Caki2 (cell line): Measurements from ENCODE around the gene ZNRF1. TPM values are rescaled to one million over a fixed set of nuclear protein-coding genes. Genes with fewer than 3 reads are reported as not detected.
"Not testable (repeated sequence)": the region's sequence is repeated elsewhere in the genome, so short reads cannot be mapped to it uniquely, and the experiment has no call there.

Source experiments
- DNase-seq: peaks from one replicate; pipeline ENCODE4 v3.0.0-alpha.2; 2015; ENCODE audit warnings: low read depth
- in situ Hi-C: cut with HindIII; loops from 2 replicates; pipeline ENCODE4 v1.10.0; 2016; ENCODE audit warnings: low sequenced_read_pairs, low pct_unique_long_range_greater_than_20kb, mixed read lengths
- total RNA-seq: library from RNA; depleted of rRNA; stranded (reverse); fragments of >200 nt; shearing (Covaris generic); gene quantifications from 2 replicates; pipeline ENCODE4 v1.2.3, GENCODE V29; 2014; ENCODE audit warnings: low replicate concordance; rRNA removed

ZNRF1 gene
- 66.7 and 104 TPM in 2 replicates for total RNA-seq

DNA sequence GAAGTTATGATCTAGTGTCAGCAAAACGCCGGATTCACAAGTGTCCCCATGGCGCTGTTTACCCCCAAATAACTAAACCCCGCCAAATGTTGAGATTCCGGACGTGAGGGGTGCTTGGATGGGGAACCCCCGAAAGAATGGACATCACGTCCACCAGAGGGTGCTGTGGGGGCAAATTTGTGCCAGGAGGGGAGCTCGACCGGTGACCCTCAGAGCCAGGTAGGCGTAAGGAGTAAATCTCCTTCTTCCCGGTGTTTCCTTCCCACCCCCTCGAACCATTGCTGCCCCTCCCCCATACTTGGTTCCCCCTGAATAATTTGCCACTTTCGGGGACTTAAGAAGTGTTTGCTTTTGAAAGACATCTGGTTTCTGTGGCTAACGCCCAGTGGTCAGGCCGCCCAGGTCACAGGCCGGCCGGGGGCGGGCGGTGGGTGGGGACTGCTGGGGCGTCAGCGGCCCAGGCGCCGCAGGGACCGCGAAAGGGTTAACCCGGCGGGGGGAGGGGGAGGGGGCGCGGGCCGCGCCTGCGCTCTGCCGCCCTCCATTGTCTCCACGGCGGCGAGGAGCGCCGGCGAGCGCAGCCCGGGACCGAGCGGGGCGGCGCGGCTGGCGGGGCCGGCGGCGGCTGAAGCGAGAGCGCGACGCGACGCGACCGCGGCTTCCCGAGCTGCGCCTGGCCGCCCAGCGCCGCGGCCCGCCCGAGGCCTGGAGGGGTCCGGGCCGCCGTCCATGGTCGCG lies at the start of gene ZNRF1:
ZNRF1 (plus strand) TSS at position 544 of the 738 bp plus-strand sequence. CDS start 648 bp downstream, outside the sequence.
- peak; percentile 78 for DNase-seq
- in situ Hi-C loops, result no loop called here

DNA sequence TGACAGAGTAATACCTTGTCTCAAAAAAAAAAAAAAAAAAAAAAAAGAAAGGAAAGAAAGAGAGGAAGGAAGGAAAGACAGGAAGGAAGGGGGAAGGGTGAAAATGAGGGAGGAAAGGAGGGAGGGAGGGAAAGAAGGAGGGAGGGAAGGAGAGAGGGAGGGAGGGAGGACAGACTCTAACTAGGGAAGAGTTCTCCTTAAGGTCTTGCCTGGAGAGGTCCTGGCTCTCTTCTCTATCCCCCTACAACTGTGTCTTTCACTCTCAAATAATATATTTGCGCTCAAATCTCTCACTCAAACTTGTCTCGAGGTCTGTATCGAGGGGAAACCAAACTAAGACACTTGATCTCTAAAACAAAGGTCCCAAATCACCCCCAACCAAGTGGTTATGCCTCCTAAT lies 49.5 kb upstream of the ZNRF1 start:
- no peak for DNase-seq
- in situ Hi-C loops, result no loop called here

DNA sequence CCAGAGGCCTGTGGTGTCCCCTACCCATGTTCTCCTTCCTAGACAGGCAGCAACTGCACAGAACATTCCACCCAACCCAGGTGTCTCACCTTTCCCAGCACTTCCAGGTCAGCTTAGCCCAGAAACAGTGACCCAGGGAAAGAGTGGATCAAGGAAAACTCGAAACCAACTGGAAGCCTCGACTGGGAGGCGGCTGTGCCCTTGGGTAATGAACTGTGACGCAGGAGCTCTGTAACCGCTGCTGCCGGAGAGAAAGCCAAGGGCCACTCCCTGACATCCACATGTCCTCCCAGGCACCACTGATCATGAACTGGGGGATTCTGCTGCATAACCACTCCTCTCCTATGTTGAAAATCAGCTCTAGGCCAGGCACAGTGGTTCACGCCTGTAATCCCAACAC lies 48.3 kb upstream of the ZNRF1 start:
- peak; percentile 73 for DNase-seq
- in situ Hi-C loops, result no loop called here

DNA sequence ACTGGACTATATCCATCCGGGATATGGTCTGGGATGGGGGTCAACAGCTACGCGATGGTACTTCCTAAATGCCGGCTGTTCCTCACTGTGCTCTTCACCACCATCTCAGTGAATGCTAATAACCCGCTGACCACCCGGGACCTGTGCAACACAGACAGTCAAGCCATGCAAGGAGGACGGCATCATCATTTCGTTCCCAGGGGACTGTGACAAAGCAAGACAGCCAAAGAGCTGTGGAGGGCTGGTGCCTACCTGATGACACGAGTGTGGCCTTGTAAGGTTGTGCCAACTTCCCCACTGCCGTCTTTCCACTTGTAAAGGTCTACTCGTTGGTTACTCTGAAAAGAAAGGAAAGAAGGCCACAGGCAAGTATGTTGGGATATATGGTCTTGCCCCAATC lies 47.6 kb upstream of the ZNRF1 start:
- in situ Hi-C loops, result no loop called here
- DNase-seq, result no peak

DNA sequence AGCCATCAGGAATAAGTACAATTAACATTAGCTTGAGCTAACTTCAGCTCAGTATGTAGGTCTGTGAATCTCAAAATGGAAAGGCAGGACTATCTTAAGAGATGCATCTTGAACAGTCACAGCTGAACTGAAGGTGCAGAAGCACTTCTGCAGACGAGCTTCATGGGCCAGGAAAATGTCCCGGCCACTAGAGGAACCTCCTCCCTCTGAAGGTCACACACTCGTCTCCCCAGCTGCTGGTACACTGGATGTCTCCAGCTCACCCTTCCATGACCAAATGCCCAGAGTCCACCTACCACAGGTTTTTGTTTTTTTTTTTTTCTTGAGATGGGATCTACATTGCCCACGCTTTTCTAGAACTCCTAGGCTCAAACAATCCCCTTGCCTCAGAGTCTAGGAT lies 47.1 kb upstream of the ZNRF1 start:
- peak; percentile 57 for DNase-seq
- in situ Hi-C loops, result no loop called here

DNA sequence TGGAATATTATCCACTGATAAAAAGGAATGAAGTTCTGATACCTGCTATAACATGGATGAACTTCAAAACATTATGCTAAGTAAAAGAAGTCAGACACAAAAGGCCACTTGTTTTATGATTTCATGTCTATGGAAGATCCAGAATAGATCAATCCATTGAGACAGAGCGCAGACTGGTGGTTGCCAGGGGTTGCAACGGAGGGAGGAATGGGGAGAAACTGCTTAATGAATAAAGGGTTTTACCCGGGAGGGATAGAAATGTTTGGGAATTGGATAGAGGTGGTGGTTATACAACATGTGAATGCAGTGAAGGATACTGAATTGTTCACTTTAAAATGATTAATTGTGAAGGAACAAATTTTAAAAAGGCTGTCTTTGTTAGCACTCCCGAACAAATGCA lies 44.1 kb upstream of the ZNRF1 start:
- in situ Hi-C loops, result no loop called here
- no peak for DNase-seq

DNA sequence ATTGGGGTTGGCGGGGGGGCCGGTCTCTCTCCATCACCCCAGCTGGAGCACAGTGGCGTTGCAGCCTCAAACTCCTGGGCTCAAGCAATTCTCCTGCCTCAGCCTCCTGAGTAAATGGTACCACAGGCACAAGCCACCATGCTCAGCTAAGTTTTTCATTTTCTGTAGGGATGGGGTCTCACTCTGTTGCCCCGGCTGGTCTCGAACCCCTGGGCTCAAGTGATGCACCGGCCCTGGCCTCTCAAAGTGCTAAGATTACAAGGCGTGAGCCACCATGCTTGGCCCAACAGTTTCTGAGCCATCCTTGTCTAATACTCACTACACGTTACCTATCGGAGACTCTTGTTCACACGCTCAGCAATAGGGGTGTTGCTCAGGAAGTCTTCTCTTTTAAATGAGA lies 25.5 kb upstream of the ZNRF1 start:
- no peak for DNase-seq
- in situ Hi-C loops, result no loop called here

DNA sequence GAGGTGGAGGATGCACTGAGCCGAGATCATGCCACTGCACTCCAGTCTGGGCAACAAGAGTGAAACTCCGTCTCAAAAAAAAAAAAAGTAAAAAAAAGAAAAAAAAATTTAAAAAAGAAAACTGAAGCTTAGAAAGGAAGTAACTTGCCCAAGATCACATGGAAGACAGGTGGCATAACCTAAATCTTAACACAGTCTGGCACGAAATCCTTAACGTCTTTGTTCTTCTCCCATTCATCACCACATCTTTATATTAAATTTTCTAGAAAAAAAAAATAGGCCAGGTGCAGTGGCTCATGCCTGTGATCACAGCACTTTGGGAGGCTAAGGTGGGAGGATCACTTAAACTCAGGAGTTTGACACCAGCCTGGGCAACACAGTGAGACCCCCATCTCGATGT lies 23.2 kb upstream of the ZNRF1 start:
- no peak for DNase-seq
- in situ Hi-C loops, result no loop called here

DNA sequence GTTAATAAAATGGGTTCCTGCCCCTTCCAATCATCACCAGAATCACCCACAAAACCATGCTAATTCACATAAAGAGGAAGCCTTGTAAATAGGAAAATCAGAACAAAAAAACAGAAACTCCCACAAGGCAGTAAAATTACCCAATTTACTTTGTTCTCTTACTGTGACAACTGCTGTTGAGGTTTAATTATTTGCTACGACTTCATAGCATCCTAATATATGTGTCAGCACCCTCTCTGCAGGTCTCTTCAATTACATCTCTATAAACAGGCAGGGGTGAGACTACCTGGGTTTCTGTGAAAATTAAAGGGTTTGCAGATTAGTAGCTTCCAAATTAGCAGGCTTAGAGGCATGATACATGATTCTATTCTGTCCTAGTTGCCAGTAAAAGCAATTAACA lies 16.6 kb upstream of the ZNRF1 start:
- no peak for DNase-seq
- in situ Hi-C loops, result no loop called here

DNA sequence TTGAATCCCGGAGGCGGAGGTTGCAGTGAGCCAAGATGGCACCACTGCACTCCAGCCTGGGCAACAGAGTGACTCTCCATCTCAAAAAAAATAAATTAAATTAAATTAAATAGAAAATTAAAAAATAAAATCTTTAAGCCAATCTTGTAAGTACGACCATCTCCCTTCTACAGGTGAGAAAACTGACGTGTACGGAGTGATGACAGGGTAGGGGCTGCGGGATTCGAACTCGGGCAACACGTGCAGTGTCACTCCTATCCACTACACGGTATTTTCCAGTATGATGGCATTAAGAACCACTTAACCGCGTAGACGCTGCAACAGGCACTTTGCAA lies 14.7 kb upstream of the ZNRF1 start:
- in situ Hi-C loops, result no loop called here
- DNase-seq, result no peak

DNA sequence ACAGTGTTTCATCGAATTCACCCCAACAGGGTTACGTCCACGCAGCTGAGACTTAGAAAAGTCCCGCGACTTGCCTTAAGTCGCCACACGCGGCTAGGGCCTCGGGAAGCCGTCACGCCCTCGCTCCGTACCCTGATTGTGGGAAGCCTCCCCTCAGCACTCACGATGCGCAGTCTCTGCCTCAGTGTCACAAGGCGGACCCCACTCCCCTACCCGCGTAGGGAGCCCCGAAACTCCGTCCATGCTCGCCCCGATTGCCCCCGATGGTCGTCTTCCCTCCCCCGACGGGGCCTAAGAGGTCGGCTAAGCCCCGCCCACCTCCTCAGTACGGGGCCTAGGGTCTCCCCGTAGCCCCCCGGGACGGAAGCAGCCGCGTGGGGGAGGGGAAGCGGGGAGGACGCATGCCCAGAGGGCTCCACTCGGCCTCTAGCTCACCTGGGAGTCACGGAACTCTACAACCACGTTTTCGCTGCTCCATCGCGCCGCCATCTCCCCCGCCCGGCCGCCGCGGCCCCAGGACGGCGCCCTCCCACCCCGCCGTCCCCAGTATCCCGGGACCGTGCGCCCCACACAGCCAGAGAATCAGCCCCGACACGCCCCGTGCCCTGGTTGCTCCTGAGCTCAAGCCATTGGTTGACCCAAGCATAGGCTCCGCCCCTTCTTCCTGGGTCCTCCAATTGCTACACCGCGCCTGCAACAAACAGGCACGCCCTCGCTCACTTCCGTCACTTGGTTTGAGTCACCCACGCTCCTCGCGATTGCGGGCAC lies 14.1 kb upstream of the ZNRF1 start, which contains the start of gene WDR59:
WDR59 (minus strand) TSS at position 595 of the 768 bp plus-strand sequence; CDS start at position 489, 106 bp downstream.
- in situ Hi-C loops, result no loop called here
- peak; percentile 98 for DNase-seq

DNA sequence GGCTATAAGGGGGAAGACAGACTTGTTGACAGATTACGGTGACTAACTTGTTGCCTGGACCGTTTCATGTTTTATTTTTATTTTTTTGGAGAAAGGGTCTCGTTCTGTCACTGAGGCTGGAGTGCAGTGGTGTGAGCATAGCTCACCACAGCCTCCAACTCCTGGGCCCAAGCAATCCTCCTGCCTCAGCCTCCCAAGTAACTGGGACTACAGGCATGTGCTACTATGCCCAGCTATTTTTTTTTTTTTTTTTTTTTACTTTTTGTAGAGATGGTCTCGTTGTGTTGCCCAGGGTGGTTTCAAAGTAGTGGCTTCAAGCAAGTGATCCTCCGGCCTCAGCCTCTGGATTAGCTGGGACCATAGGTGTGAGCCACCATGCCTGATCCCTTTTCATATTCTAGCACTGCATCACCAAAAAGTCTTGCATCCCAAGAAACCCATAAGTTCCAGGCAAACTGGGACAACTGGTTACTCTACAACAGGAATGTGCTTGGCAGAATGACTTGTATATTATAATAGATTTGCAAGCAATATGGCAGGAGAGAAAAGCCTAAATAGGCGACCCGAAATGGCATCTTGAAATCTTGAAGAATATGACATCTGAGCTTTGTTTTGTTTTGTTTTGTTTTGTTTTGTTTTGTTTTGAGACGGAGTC lies 11.7 kb upstream of the ZNRF1 start:
- DNase-seq, result no peak
- in situ Hi-C loops, result no loop called here

DNA sequence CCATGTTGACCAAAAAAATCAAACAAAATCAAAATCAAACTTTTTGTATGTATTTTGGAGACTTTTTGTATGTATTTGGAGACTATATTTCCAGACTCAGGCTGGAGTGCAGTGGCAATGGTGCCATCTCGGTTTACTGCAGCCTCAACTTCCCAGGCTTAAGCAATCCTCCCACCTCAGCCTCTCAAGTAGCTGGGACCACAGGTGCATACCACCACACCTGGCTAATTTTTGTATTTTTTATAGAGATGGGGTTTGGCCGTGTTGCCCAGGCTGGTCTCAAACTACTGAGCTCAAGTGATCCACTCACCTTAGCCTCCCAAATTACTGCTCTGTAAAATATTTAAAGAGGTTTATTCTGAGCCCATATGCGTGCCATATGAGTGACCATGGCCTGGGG lies 9.0 kb upstream of the ZNRF1 start:
- in situ Hi-C loops, DNase-seq: not testable (repeated sequence)

DNA sequence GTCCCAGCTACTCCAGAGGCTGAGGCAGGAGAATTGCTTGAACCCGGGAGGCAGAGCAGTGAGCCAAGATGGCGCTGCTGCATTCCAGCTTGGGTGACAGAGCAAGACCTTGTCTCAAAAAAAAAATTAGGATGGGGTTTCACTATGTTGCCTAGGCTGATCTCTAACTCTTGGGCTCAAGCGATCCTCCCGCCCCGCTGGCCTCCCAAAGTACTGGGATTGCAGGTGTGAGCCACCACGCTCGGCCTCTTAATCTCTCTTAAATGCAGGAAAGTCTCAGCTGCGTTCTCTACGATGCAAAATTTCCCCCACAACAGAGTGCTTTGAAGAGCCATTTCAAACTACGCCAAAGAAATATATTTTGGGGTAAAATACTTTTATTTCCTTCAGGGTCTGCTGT lies 8.0 kb upstream of the ZNRF1 start:
- in situ Hi-C loops, result no loop called here
- no peak for DNase-seq

DNA sequence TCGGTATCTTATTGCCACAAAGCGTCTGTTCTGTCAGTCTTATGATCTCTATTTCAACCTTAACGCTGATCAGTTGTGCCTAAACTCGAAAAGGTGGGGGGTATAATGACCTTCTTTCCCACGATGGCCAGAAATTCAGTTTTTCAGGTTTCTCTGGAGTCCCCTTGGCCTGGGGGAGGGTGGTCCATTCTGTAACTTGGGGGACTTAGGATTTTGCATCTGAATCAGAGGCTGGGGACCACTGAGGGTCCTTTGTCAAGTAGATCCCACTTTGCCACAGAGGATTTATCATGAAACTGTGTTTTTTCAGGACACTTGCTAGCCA lies 7.6 kb upstream of the ZNRF1 start:
- in situ Hi-C loops, result no loop called here
- no peak for DNase-seq

DNA sequence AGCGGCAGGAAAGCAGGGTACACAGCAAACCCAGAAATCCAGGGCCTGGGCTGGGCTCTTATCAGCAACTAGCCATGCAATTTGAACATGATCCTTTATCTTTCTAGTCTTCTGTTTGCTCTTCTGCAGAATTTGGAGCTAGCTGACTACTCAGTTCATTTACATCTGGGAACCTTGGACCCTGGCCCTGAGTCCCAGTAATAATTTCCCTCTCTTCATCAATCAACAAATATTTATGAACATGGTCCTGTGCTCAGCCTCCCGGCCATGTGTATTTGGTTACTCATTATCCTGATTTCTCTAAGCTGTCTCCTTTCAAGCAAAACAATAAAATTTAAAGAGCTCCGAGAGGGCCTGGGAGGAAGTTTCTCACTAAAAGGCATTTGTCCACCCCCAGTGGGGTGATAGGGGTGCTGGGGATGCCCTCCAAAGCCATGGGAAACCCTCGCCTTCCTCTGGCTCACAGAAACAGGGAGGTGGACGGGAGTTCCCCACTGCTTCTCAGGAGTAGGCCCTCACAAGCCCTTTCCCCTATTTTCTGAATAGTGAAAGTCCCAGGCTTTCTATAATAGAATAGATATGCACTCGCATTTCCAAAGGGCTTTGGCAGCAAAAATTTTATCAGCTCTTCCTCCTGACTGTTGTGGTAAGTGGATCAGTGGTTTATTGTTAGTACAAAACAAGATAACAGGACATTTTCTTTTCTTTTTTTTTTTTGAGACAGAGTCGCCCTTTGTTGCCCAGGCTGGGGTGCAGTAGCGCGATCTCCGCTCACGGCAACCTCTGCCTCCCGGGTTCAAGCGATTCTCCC lies 7.0 kb upstream of the ZNRF1 start:
- peak; percentile 28 for DNase-seq
- in situ Hi-C loops, result no loop called here

DNA sequence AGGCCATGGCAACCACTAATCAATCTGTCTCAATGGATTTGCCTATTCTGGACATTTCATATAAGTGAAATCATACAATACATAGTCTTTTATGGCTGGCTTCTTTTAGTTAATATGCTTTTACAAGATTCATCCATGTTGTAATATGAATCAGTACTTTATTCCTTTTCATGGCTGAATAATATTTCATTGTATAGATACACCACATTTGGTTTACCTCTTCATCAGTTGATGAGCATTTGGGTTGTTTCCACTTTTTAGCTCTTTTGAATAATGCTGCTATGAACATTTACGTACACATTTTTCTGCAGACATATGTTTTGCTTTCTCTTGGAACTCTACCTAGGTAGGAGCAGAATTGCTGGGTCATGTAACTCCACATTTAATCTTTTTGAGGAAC lies 2.8 kb upstream of the ZNRF1 start:
- no peak for DNase-seq
- in situ Hi-C loops, result no loop called here

DNA sequence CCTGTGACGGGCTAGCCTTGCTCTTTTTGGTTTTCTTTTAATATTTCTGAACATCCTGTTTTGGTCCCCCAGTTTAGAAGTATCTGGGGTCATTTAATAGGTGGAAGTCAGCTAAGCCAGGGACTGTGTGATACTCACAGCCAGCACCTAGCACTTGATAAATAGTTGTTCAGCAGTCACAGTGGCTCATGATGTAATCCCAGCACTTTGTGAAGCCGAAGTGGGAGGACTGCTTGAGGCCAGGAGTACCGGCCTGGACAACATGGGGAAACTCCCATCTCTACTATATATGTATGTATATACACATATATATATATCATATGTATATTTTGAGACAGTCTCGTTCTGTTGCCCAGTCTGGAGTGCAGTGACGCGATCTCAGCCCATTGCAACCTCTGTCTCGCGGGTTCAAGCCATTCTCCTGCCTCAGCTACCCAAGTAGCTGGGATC lies 1.8 kb upstream of the ZNRF1 start:
- no peak for DNase-seq
- in situ Hi-C loops, result no loop called here

DNA sequence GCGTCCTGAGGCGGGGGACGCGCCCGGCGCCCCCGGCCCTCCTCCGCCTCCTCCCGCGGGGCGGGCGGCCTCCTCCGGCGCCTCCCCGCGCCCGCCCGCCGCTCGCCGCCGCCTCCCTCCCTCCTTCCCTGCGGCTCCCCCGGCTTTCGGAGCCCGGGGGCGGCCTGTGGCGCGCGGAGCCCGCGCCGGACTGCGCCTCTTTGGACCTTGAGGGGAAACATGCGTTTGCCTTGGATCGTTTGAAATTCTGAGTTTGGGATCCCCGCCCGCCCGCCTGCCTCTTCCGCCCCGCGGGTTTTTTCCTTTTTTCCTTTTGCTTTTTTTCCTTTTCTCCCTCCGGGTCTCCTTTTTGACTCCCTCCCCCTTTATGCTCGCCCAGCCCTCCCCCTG lies 390 bp downstream of the ZNRF1 start:
- in situ Hi-C loops, result no loop called here

More for the DNA sequence above, 390 bp downstream of the ZNRF1 start:
- no peak for DNase-seq
